Measurements from ENCODE around the gene CADPS. TPM values are rescaled to one million over a fixed set of nuclear protein-coding genes. Genes with fewer than 3 reads are reported as not detected.

Gene CADPS
- polyA plus RNA-seq, 1 donor from 2014 or later = 118 TPM

DNA sequence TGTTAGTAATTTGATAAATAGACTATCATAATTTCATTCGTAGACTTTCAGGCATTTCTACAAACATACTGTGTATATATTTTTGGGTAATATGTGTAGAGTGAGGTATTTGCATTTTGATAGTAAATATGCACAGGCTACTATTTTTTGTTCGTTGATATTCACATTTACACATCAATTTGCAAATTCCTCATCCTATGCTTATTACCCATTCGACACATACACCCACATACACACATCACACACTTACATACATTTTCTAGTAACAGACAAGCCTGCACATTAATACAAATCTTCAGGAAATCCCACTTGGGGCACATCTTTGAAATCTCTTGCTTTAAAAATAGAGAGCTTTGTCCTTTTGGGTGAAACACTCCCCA lies 373.9 kb downstream of the CADPS start:
- Histone ChIP-seq H3K9ac (ENCODE audit: low read length) (no peak overlapping the region), H2AFZ (ENCODE audit: low read depth, low read length) (no peak overlapping the region), H3K9me3 (ENCODE audit: low read length) (no peaks in the 10 kb centered on the region), H3K36me3 (ENCODE audit: insufficient read depth, low read length) (no peaks in the 10 kb centered on the region), H3F3A (ENCODE audit: insufficient read depth, low read length, poor library complexity, severe bottlenecking) (no peaks in the 10 kb centered on the region), H3K27ac (ENCODE audit: low read length) (no peak overlapping the region), H3K4me3 (ENCODE audit: low read length) (no peak overlapping the region), H3K9me2 (ENCODE audit: insufficient read depth, low read length) (no peaks in the 10 kb centered on the region), H3K27me3 (ENCODE audit: insufficient read depth, low read depth, low read length) (no peaks in the 10 kb centered on the region), H4K20me1 (ENCODE audit: insufficient read depth) (no peaks in the 10 kb centered on the region), H3K79me2 (replicated peaks; ENCODE audit: insufficient read depth, low read length) (no peaks in the 10 kb centered on the region), H3K4me2 (ENCODE audit: low read length) (no peak overlapping the region)
- TF ChIP-seq SMC3 (conservative IDR thresholded peaks at IDR 0.05; ENCODE audit: poor library complexity) = no peak
- TF ChIP-seq EZH2 (IDR thresholded peaks at IDR 0.05; ENCODE audit: borderline replicate concordance, insufficient read depth, low read length, poor library complexity, severe bottlenecking) = no peak
- TF ChIP-seq, protein P1, sequence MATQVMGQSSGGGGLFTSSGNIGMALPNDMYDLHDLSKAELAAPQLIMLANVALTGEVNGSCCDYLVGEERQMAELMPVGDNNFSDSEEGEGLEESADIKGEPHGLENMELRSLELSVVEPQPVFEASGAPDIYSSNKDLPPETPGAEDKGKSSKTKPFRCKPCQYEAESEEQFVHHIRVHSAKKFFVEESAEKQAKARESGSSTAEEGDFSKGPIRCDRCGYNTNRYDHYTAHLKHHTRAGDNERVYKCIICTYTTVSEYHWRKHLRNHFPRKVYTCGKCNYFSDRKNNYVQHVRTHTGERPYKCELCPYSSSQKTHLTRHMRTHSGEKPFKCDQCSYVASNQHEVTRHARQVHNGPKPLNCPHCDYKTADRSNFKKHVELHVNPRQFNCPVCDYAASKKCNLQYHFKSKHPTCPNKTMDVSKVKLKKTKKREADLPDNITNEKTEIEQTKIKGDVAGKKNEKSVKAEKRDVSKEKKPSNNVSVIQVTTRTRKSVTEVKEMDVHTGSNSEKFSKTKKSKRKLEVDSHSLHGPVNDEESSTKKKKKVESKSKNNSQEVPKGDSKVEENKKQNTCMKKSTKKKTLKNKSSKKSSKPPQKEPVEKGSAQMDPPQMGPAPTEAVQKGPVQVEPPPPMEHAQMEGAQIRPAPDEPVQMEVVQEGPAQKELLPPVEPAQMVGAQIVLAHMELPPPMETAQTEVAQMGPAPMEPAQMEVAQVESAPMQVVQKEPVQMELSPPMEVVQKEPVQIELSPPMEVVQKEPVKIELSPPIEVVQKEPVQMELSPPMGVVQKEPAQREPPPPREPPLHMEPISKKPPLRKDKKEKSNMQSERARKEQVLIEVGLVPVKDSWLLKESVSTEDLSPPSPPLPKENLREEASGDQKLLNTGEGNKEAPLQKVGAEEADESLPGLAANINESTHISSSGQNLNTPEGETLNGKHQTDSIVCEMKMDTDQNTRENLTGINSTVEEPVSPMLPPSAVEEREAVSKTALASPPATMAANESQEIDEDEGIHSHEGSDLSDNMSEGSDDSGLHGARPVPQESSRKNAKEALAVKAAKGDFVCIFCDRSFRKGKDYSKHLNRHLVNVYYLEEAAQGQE (IDR thresholded peaks at IDR 0.05; ENCODE audit: borderline replicate concordance) = no peak
- no peak for TF ChIP-seq TAF1 (IDR thresholded peaks at IDR 0.05; ENCODE audit: low read depth)
- TF ChIP-seq EP300 (conservative IDR thresholded peaks at IDR 0.05; ENCODE audit: poor library complexity, severe bottlenecking) = no peak
- TF ChIP-seq, protein P2, sequence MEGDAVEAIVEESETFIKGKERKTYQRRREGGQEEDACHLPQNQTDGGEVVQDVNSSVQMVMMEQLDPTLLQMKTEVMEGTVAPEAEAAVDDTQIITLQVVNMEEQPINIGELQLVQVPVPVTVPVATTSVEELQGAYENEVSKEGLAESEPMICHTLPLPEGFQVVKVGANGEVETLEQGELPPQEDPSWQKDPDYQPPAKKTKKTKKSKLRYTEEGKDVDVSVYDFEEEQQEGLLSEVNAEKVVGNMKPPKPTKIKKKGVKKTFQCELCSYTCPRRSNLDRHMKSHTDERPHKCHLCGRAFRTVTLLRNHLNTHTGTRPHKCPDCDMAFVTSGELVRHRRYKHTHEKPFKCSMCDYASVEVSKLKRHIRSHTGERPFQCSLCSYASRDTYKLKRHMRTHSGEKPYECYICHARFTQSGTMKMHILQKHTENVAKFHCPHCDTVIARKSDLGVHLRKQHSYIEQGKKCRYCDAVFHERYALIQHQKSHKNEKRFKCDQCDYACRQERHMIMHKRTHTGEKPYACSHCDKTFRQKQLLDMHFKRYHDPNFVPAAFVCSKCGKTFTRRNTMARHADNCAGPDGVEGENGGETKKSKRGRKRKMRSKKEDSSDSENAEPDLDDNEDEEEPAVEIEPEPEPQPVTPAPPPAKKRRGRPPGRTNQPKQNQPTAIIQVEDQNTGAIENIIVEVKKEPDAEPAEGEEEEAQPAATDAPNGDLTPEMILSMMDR (IDR thresholded peaks at IDR 0.05; ENCODE audit: poor library complexity, severe bottlenecking) = no peak
- TF ChIP-seq POLR2AphosphoS5 (IDR thresholded peaks at IDR 0.05) = no peak

DNA sequence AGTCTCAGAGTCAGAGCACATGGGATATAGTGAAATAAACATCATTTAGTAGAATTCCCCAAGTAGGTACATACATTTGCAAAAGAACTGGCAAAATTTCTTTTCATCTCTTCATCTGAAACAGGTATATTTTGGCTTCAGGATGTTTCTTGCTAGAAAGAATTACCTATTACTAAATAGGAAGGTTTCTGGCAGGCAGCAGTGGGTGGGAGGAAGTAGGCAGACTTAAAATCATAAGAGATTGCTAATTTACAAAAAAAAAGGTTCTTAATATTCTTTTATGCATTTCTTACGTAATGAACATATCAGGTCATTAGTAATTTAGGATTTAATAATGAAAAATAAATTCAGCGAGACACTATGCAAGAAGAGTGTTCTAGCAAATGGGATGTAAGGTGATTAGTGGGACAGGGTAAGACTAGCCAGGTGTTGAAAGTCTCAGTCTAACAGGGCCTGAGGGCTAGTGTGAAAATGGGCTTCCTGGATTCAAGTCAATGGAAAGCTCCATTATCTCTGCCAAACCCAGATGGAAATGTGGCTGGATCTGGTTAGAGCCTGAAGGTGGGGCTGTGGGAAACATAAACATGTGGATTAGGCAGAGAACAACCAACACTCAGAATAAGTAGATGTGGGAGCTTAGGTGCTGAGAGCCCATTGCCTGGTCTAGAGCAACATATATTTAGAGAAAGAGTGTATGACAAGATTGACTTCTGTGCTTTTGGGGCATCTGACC lies 374.5 kb downstream of the CADPS start:
- Histone ChIP-seq H3K4me2 (ENCODE audit: low read length) (no peak overlapping the region), H3K36me3 (ENCODE audit: insufficient read depth, low read length) (no peaks in the 10 kb centered on the region), H3K9me2 (ENCODE audit: insufficient read depth, low read length) (no peaks in the 10 kb centered on the region), H3F3A (ENCODE audit: insufficient read depth, low read length, poor library complexity, severe bottlenecking) (no peaks in the 10 kb centered on the region), H2AFZ (ENCODE audit: low read depth, low read length) (no peak overlapping the region), H3K9ac (ENCODE audit: low read length) (no peak overlapping the region), H4K20me1 (ENCODE audit: insufficient read depth) (no peaks in the 10 kb centered on the region), H3K4me3 (ENCODE audit: low read length) (no peak overlapping the region), H3K27me3 (ENCODE audit: insufficient read depth, low read depth, low read length) (no peaks in the 10 kb centered on the region), H3K27ac (ENCODE audit: low read length) (no peak overlapping the region), H3K79me2 (replicated peaks; ENCODE audit: insufficient read depth, low read length) (no peaks in the 10 kb centered on the region), H3K9me3 (ENCODE audit: low read length) (no peaks in the 10 kb centered on the region)
- TF ChIP-seq, protein P2 (IDR thresholded peaks at IDR 0.05; ENCODE audit: poor library complexity, severe bottlenecking) = no peak

Data from neural cell (in vitro differentiated cells).